K562 (cell line): Measurements from ENCODE around the gene TRIM3. TPM values are rescaled to one million over a fixed set of nuclear protein-coding genes. Genes with fewer than 3 reads are reported as not detected.
A peak's percentile ranks its signal among the peaks of the same experiment; 100 is the strongest.

ENCODE experiments used
- ATAC-seq: fragments of 200-7000 bp; cut with Tn5 transposase; 3 replicates; pipeline ENCODE4 v1.9.1; 2020; ENCODE audit warnings: moderate library complexity
- BruUV-seq: library from RNA; stranded (reverse); fragments of 400-500 nt; replicated peaks from 2 replicates; lab custom pipeline; 2021; lab: Mats Ljungman, UMichigan
- CTCF ChIA-PET: fragments of 300-600 bp; formaldehyde crosslinking; extraction: SDS; loops from one replicate; lab custom pipeline; 2021; ENCODE audit warnings: low intra/inter-chr PET ratio; lab: Yijun Ruan, JAX
- POLR2A ChIA-PET: fragments of 300-600, 350-650 bp; sonication (Branson Sonifier 250); formaldehyde crosslinking; extraction: SDS; loops from one replicate; lab custom pipeline; 2021; ENCODE audit warnings: antibody characterized with exemption, inconsistent platforms; lab: Yijun Ruan, JAX
- DNase-seq, 4 experiments: peaks; one replicate each; pipeline versions ENCODE4 v3.0.0 to v3.0.0-alpha.2; 2011 to 2018; ENCODE audit warnings: low spot score in 3 of 4, mixed read lengths in 3 of 4; ENCODE audit errors: extremely low read depth in 1 of 4
- FAIRE-seq: peaks from 2 replicates; lab custom pipeline; 2011; peaks lifted over from hg19 to GRCh38; lab: Jason Lieb, UNC
- H2AFZ ChIP-seq: 2 replicates; pipeline ENCODE4 v1.6.0; 2011; ENCODE audit warnings: low read depth, low read length, control low read depth, inconsistent platforms
- H3K27ac ChIP-seq: fragments of 200-600 bp; 3 replicates; pipeline ENCODE4 v1.8.0; 2011; ENCODE audit warnings: low read depth, mild to moderate bottlenecking, control low read depth, inconsistent platforms, low read length, moderate library complexity, mixed read lengths; ENCODE audit errors: extremely low read depth
- H3K27me3 ChIP-seq, 2 experiments: fragments of 300-600 bp in 1 of 2; 2 replicates in 1 of 2; 3 replicates in 1 of 2; pipeline versions ENCODE4 v1.6.0 to v1.8.0; 2011; ENCODE audit warnings: inconsistent platforms in 2 of 2, low read length in 2 of 2, mild to moderate bottlenecking in 1 of 2, mixed read lengths in 1 of 2, moderate library complexity in 1 of 2; ENCODE audit not compliant: control insufficient read depth in 2 of 2, insufficient read depth in 2 of 2
- H3K36me3 ChIP-seq: fragments of 300-600 bp; 3 replicates; pipeline ENCODE4 v1.8.0; 2011; ENCODE audit warnings: mild to moderate bottlenecking, low read length, inconsistent platforms; ENCODE audit not compliant: control insufficient read depth, insufficient read depth
- H3K4me1 ChIP-seq, 2 experiments: fragments of 200-600 bp in 1 of 2; replicated peaks in 1 of 2; 2 replicates in 1 of 2; 3 replicates in 1 of 2; pipeline versions ENCODE4 v1.5.1 to v1.8.0; 2011; ENCODE audit warnings: inconsistent platforms in 2 of 2, low read length in 2 of 2, mild to moderate bottlenecking in 1 of 2, mixed read lengths in 1 of 2, moderate library complexity in 1 of 2; ENCODE audit not compliant: control insufficient read depth in 2 of 2, insufficient read depth in 2 of 2
- H3K4me2 ChIP-seq: 2 replicates; pipeline ENCODE4 v1.6.1; 2011; ENCODE audit warnings: low read length, control low read depth, inconsistent platforms, mixed read lengths; ENCODE audit not compliant: insufficient read depth
- H3K4me3 ChIP-seq: fragments of 200-600 bp; sonication (generic), shearing (Covaris generic); 2 replicates; pipeline ENCODE4 v1.5.1; 2016; ENCODE audit warnings: control low read depth, inconsistent platforms
- H3K79me2 ChIP-seq: fragments of 200-600 bp; 3 replicates; pipeline ENCODE4 v1.8.0; 2011; ENCODE audit warnings: low read length, inconsistent platforms; ENCODE audit not compliant: control insufficient read depth, insufficient read depth
- H3K9ac ChIP-seq, 2 experiments: 2 replicates each; pipeline versions ENCODE4 v1.6.0 to v1.6.1; 2011; ENCODE audit warnings: low read depth in 2 of 2, low read length in 2 of 2, control low read depth in 1 of 2, inconsistent platforms in 1 of 2, mild to moderate bottlenecking in 1 of 2, mixed read lengths in 1 of 2; ENCODE audit not compliant: insufficient read depth in 1 of 2
- H3K9me1 ChIP-seq: one replicate; pipeline ENCODE4 v1.6.0; 2011; ENCODE audit warnings: inconsistent platforms, mild to moderate bottlenecking, low read length, moderate library complexity; ENCODE audit not compliant: control insufficient read depth, insufficient read depth
- H3K9me3 ChIP-seq: replicated peaks from 2 replicates; pipeline ENCODE4 v1.5.1; 2011; ENCODE audit warnings: low read depth, low read length, inconsistent platforms; ENCODE audit not compliant: control insufficient read depth, insufficient read depth
- H4K20me1 ChIP-seq: replicated peaks from 2 replicates; pipeline ENCODE4 v1.6.1; 2011; ENCODE audit warnings: low read length, inconsistent platforms, mixed read lengths; ENCODE audit not compliant: control insufficient read depth, insufficient read depth
- PBX2 ChIP-seq, 2 experiments: IDR thresholded peaks in 1 of 2; conservative IDR thresholded peaks in 1 of 2; 2 replicates each; pipeline ENCODE4 v1.6.1; 2016; ENCODE audit warnings: low read depth in 2 of 2, mild to moderate bottlenecking in 1 of 2, missing compliant biosample characterization in 1 of 2, missing genetic modification characterization in 1 of 2, moderate library complexity in 1 of 2
- REST ChIP-seq, 2 experiments: fragments of 450-650 bp; formaldehyde crosslinking in 1 of 2; IDR thresholded peaks; 2 replicates each; pipeline versions ENCODE4 v1.4.0 to v1.6.1; 2014 to 2020; ENCODE audit warnings: mild to moderate bottlenecking in 2 of 2, borderline replicate concordance in 1 of 2, low read depth in 1 of 2
- WGBS: fragments of 100-300 bp; shearing (Covaris generic); methylation state at CpG from one replicate; pipeline ENCODE4 v1.1.6; 2016; ENCODE audit warnings: low coverage, mixed read lengths; ENCODE audit not compliant: insufficient coverage; ENCODE audit errors: missing lambda C conversion rate; 5-methylcytosine and 5-hydroxymethylcytosine counted together
- in situ Hi-C: fragments of 300-500 bp; cut with MboI; formaldehyde crosslinking; loops from 4 replicates; pipeline ENCODE4 v1.15.0; 2018; ENCODE audit warnings: inconsistent platforms, mixed read lengths
- intact Hi-C: fragments of 100-400 bp; cut with micrococcal nuclease; formaldehyde crosslinking; loops from 2 replicates; pipeline ENCODE4 v1.14.2; 2022
- polyA plus RNA-seq, 8 experiments: library from polyadenylated mRNA; depleted of rRNA in 4 of 8; stranded (reverse) in 5 of 8; unstranded in 3 of 8; fragments of >200 nt; fragmentation: Nextera tagmentation in 2 of 8; fragmentation: Illumina TruSeq in 1 of 8; extraction: Ambion mirVana in 2 of 8; extraction: Trizol in 1 of 8; gene quantifications; 2 replicates each; pipeline versions ENCODE4 v1.2.1 to v1.2.3, GENCODE V29; 2011 to 2014; ENCODE audit warnings: inconsistent platforms in 1 of 8, missing spikeins in 1 of 8
- total RNA-seq, 7 experiments: library from RNA; depleted of rRNA in 6 of 7; stranded (reverse); fragments of >200 nt in 6 of 7; fragmentation: Illumina TruSeq in 2 of 7; extraction: Trizol in 2 of 7; gene quantifications; 2 replicates each; pipeline versions ENCODE4 v1.2.1 to v1.2.3, GENCODE V29; 2011 to 2021; ENCODE audit warnings: low replicate concordance in 1 of 7

TRIM3 gene
- total and polyA plus RNA-seq, 9 of the 15 experiments (the other 6 are each of a cell fraction or from before 2014, with no cell fraction given), result 0.45 to 9.2 (median 4.7) TPM

GRCh38 chr11:6418557-6419008, 55.2 kb downstream of the TRIM3 start:
- intact Hi-C loops, result no loop called here
- Histone ChIP-seq H3K79me2 (no peaks in the 10 kb centered on the region), H4K20me1 (0 out of 2 replicates have a peak, but pooled peaks cover 3% of the 10 kb centered on the region), H3K27me3 (peaks cover 42 to 54% of the 10 kb centered on the region in 2 experiments), H3K36me3 (no peaks in the 10 kb centered on the region), H3K9me3 (no peaks in the 10 kb centered on the region; the same call in 1 of the 2 replicates), H3K4me3 (peak overlapping the region; percentile 85), H2AFZ (no peak overlapping the region), H3K27ac (no peak overlapping the region), H3K4me2 (peak overlapping the region; percentile 73), H3K4me1 (peaks cover 4 to 13% of the 10 kb centered on the region in 2 experiments; a peak in 4 of 5 replicates), H3K9ac (peak overlapping the region; percentile 65 to 93; a peak in 2 of 4 replicates), H3K9me1 (no peaks in the 10 kb centered on the region)
- TF ChIP-seq PBX2 (CRISPR knock-in tag; IDR thresholded peaks at IDR 0.05; ENCODE audit: low read depth), result 0 out of 2 replicates have a peak, but pooled peaks have one; percentile 7
- TF ChIP-seq PBX2 (tag; conservative IDR thresholded peaks at IDR 0.05; ENCODE audit: low read depth), result no peak
- TF ChIP-seq REST (IDR thresholded peaks at IDR 0.05; ENCODE audit: borderline replicate concordance), result no peak
- no peak for TF ChIP-seq REST (CRISPR knock-in tag; IDR thresholded peaks at IDR 0.05; ENCODE audit: low read depth)
- no peak; the same call in 2 of the 3 replicates for ATAC-seq
- ChIA-PET POLR2A (interaction anchor here (0.6 to 2.4 kb wide), 6 partner anchors 9 to 68 kb away, joined by 3 to 11 read pairs (median 4); partner anchors contain the start of gene TRIM3), CTCF (no interaction called here)
- 32% methylated on average over 4 of the region's 38 CpGs for WGBS
- BruUV-seq, result no TSS peak
- DNase-seq, result no peak
- in situ Hi-C loops, result no loop called here
- no peak for FAIRE-seq
